CD14-positive monocyte (primary cell): ENCODE data around the gene ACTR5. TPM values are rescaled to one million over a fixed set of nuclear protein-coding genes. Genes with fewer than 3 reads are reported as not detected.
A peak's percentile ranks its signal among the peaks of the same experiment; 100 is the strongest.

Experiments
- DNase-seq, 3 donors: peaks; one replicate each; pipeline ENCODE4 v3.0.0-alpha.2; 2011 to 2022
- H2AFZ ChIP-seq: 2 replicates; pipeline ENCODE4 v1.6.0; 2012; ENCODE audit warnings: mild to moderate bottlenecking, low read depth, low read length, inconsistent platforms; ENCODE audit not compliant: insufficient read depth, poor library complexity, severe bottlenecking
- H3K27ac ChIP-seq, 2 donors: 1 replicate in 1 of 2; 2 replicates in 1 of 2; pipeline ENCODE4 v1.5.1; 2012 to 2013; ENCODE audit warnings: low read length in 2 of 2, control low read depth in 1 of 2, inconsistent platforms in 1 of 2, low read depth in 1 of 2, mild to moderate bottlenecking in 1 of 2
- H3K27me3 ChIP-seq, 2 donors: one replicate each; pipeline versions ENCODE4 v1.6.0 to v1.6.1; 2011 to 2013; ENCODE audit warnings: low read length in 2 of 2; ENCODE audit not compliant: control insufficient read depth in 2 of 2, insufficient read depth in 2 of 2
- H3K36me3 ChIP-seq, 2 donors: replicated peaks in 1 of 2; 1 replicate in 1 of 2; 2 replicates in 1 of 2; pipeline versions ENCODE4 v1.5.1 to v1.6.1; 2012 to 2013; ENCODE audit warnings: low read length in 2 of 2, control low read depth in 1 of 2, inconsistent platforms in 1 of 2, mild to moderate bottlenecking in 1 of 2; ENCODE audit not compliant: insufficient read depth in 2 of 2, control insufficient read depth in 1 of 2
- H3K4me1 ChIP-seq, 2 donors: 1 replicate in 1 of 2; 2 replicates in 1 of 2; pipeline versions ENCODE4 v1.5.1 to v1.6.1; 2012 to 2013; ENCODE audit warnings: low read length in 2 of 2, control low read depth in 1 of 2, inconsistent platforms in 1 of 2, mild to moderate bottlenecking in 1 of 2, moderate library complexity in 1 of 2; ENCODE audit not compliant: insufficient read depth in 2 of 2, control insufficient read depth in 1 of 2
- H3K4me2 ChIP-seq: replicated peaks from 2 replicates; pipeline ENCODE3; 2012; ENCODE audit warnings: low read length, moderate library complexity, mild to moderate bottlenecking; ENCODE audit not compliant: poor library complexity, severe bottlenecking; ENCODE audit errors: extremely low read depth
- H3K4me3 ChIP-seq, 3 experiments: fragments of 200-600 bp in 1 of 3; sonication (generic) in 1 of 3; replicated peaks in 1 of 3; 1 replicate in 2 of 3; 2 replicates in 1 of 3; pipeline ENCODE4 v1.5.1; 2011 to 2013; ENCODE audit warnings: low read length in 3 of 3, mild to moderate bottlenecking in 3 of 3, control low read depth in 2 of 3, low read depth in 2 of 3, inconsistent platforms in 1 of 3, moderate library complexity in 1 of 3
- H3K79me2 ChIP-seq: 2 replicates; pipeline ENCODE4 v1.6.0; 2012; ENCODE audit warnings: mild to moderate bottlenecking, control low read depth, inconsistent platforms, low read length, moderate library complexity; ENCODE audit not compliant: insufficient read depth
- H3K9ac ChIP-seq: 2 replicates; pipeline ENCODE4 v1.6.0; 2017; ENCODE audit warnings: low read length, mild to moderate bottlenecking; ENCODE audit not compliant: insufficient read depth, poor library complexity, severe bottlenecking
- H3K9me3 ChIP-seq, 2 donors: replicated peaks in 1 of 2; 1 replicate in 1 of 2; 2 replicates in 1 of 2; pipeline versions ENCODE4 v1.5.1 to v1.6.1; 2012 to 2013; ENCODE audit warnings: low read length in 2 of 2, control low read depth in 1 of 2; ENCODE audit not compliant: control insufficient read depth in 1 of 2, insufficient read depth in 1 of 2
- H4K20me1 ChIP-seq: 2 replicates; pipeline ENCODE4 v1.6.0; 2012; ENCODE audit warnings: mild to moderate bottlenecking, low read length, control low read depth, moderate library complexity; ENCODE audit not compliant: insufficient read depth
- H3K27ac Mint-ChIP-seq, 7 donors: one replicate each; pipeline ENCODE4 v1.8.0; 2020; ENCODE audit warnings: mild to moderate bottlenecking in 7 of 7, mixed read lengths in 7 of 7, moderate library complexity in 6 of 7, inconsistent platforms in 2 of 7
- H3K27me3 Mint-ChIP-seq, 3 donors: one replicate each; pipeline ENCODE4 v1.8.0; 2021 to 2022; ENCODE audit warnings: low read depth in 3 of 3, mild to moderate bottlenecking in 3 of 3, mixed read lengths in 3 of 3, moderate library complexity in 3 of 3, inconsistent platforms in 1 of 3
- H3K36me3 Mint-ChIP-seq, 2 donors: one replicate each; pipeline ENCODE4 v1.8.0; 2020; ENCODE audit warnings: mixed read lengths in 2 of 2, inconsistent platforms in 1 of 2, mild to moderate bottlenecking in 1 of 2
- H3K4me1 Mint-ChIP-seq: one replicate; pipeline ENCODE4 v1.8.0; 2020; ENCODE audit warnings: mild to moderate bottlenecking, mixed read lengths
- H3K4me3 Mint-ChIP-seq, 2 donors: one replicate each; pipeline ENCODE4 v1.8.0; 2020; ENCODE audit warnings: mild to moderate bottlenecking in 2 of 2, mixed read lengths in 2 of 2, moderate library complexity in 1 of 2
- H3K9me3 Mint-ChIP-seq, 7 donors: one replicate each; pipeline ENCODE4 v1.8.0; 2020 to 2022; ENCODE audit warnings: mixed read lengths in 7 of 7, mild to moderate bottlenecking in 6 of 7, moderate library complexity in 6 of 7, inconsistent platforms in 2 of 7
- WGBS: methylation state at CpG from one replicate; pipeline ENCODE4 v1.1.5; 2013; ENCODE audit warnings: missing lambda C conversion rate; ENCODE audit not compliant: insufficient coverage; 5-methylcytosine and 5-hydroxymethylcytosine counted together
- intact Hi-C, 2 donors: fragments of 100-400 bp; cut with micrococcal nuclease; formaldehyde crosslinking; loops; one replicate each; pipeline versions ENCODE4 v1.15.0 to v1.15.1; 2023
- polyA plus RNA-seq, 3 donors: library from polyadenylated mRNA; depleted of rRNA in 1 of 3; unstranded in 2 of 3; stranded (reverse) in 1 of 3; fragments of 300-500 nt in 2 of 3; fragments of >200 nt in 1 of 3; fragmentation: Illumina TruSeq in 2 of 3; gene quantifications; 1 replicate in 2 of 3; 2 replicates in 1 of 3; pipeline ENCODE4 v1.2.3, GENCODE V29; 2012 to 2021
- TF ChIP-seq, protein P1 (sequence below): fragments of 200-600 bp; IDR thresholded peaks from one replicate; pipeline ENCODE4 v1.8.0; 2022; ENCODE audit warnings: antibody characterized with exemption, mild to moderate bottlenecking

Gene ACTR5
- polyA plus RNA-seq, 3 donors, result 6.6 to 15.6 (median 7.3) TPM

DNA sequence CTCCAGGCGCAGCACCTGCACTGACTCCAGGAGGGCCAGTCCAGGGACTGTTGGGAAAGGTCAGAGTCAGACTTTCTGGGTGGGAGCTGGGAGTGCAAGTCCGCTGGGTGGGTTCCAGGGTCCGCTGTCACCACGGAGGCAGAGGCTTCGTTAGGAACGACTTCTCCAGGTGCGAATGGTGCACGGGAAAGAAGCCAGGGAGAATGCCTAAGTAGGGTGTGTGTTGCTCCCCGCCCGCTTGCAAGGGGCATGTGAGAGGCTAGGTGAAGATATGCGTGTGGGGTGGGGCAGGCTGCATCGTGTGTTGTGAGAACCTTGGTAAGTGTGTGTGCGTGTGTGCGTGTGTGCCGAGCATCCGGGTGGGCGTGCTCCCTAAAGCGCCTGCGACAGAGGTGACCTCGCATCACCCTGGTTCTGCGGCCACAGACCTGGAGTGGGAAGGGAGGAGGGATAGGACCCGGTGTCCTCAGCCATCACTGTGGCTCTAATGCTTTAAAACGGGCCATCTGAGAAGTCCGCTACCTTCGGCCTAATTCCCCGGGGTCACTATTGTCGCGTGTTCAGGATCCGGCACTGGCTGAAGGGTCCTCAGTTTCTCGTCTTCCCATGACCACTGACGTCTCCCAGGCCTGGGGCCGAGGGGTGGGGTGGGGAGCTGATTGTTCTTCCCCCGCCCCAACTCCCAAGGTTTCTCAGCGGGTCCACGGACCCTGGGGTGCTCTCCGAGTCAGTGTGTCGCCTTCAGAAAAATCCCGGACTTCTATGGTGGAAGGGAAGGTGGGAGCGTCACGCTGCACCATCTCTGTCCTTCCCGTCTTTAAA is 17.9 kb upstream of the ACTR5 start:
- Histone ChIP-seq H3K27me3 (peaks cover 80 to 96% of the 10 kb centered on the region in 2 donors), H3K4me2 (peak overlapping the region; percentile 76), H3K27ac (no peak overlapping the region), H3K4me1 (peaks cover 8 to 12% of the 10 kb centered on the region in 2 donors), H3K36me3 (no peaks in the 10 kb centered on the region), H4K20me1 (no peaks in the 10 kb centered on the region), H3K9me3 (peaks cover 5 to 47% of the 10 kb centered on the region in 2 donors), H3K79me2 (no peaks in the 10 kb centered on the region), H2AFZ (peak overlapping the region; percentile 67), H3K4me3 (peak overlapping the region in 1 of 3 experiments; percentile 69), H3K9ac (no peak overlapping the region)
- Mint-ChIP-seq H3K4me3 (peak overlapping the region; percentile 31 to 80), H3K27ac (peak overlapping the region in 2 of 7 donors; percentile 29 to 35), H3K4me1 (peaks cover 37% of the 10 kb centered on the region), H3K27me3 (peaks cover 93 to 98% (median 96%) of the 10 kb centered on the region in 3 donors), H3K36me3 (peaks cover 3 to 20% of the 10 kb centered on the region in 2 donors), H3K9me3 (peaks cover 0 to 41% (median 18%) of the 10 kb centered on the region in 7 donors)
- 8% methylated on average over 40 of the region's 41 CpGs for WGBS
- DNase-seq, result no peak
- TF ChIP-seq, protein P1, sequence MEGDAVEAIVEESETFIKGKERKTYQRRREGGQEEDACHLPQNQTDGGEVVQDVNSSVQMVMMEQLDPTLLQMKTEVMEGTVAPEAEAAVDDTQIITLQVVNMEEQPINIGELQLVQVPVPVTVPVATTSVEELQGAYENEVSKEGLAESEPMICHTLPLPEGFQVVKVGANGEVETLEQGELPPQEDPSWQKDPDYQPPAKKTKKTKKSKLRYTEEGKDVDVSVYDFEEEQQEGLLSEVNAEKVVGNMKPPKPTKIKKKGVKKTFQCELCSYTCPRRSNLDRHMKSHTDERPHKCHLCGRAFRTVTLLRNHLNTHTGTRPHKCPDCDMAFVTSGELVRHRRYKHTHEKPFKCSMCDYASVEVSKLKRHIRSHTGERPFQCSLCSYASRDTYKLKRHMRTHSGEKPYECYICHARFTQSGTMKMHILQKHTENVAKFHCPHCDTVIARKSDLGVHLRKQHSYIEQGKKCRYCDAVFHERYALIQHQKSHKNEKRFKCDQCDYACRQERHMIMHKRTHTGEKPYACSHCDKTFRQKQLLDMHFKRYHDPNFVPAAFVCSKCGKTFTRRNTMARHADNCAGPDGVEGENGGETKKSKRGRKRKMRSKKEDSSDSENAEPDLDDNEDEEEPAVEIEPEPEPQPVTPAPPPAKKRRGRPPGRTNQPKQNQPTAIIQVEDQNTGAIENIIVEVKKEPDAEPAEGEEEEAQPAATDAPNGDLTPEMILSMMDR, result no peak
- intact Hi-C loops, result no loop called here

DNA sequence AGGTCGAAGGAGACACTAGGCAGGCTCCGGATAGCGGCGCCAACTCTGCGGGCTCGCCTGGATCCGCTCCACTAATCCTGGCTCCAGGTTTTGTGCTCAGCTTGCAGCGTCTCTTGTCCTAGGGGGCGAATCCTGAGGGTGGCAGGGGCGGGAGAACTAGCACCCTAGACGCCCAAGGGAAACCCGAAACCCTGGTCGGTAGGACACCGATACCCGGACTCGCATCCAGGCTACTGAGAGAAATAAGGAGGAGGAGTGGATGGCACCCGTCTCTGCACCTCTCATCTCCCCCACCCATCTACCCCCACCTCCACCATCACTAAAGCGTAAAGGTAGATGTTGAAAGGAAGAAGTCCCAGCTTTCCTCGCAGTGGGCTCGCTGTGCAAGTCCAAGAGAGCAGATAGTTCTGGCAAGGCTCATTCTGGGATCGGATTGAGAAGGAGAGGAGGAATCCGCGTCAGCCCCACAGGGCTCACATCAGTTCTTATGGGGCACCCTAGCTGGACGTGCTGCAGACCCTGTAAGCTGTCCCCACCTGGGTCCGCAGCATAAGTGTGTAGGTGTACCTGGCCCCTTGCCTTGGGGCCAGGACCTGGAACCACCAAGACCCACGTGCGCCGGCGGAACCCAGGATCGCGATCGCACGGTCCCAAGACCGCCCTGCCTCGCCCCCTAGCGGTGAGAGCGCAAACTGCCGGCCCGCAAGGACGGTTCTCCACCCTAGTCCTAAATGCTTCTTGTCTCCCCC is 17.1 kb upstream of the ACTR5 start:
- H3K27ac Mint-ChIP-seq, result peak overlapping the region in 1 of 7 donors; percentile 29
- no peaks in the 10 kb centered on the region for H3K79me2 ChIP-seq
- TF ChIP-seq, protein P1, result peak; percentile 99
- no peak overlapping the region for H3K9ac ChIP-seq
- no peaks in the 10 kb centered on the region for H3K36me3 ChIP-seq
- H4K20me1 ChIP-seq, result no peaks in the 10 kb centered on the region
- H3K4me1 ChIP-seq, result peaks cover 8 to 12% of the 10 kb centered on the region in 2 donors
- intact Hi-C loops, result no loop called here
- under 1% methylated on average over 30 of the region's 40 CpGs for WGBS
- DNase-seq, result peak; percentile 54 to 68 (median 57)
- H2AFZ ChIP-seq, result peak overlapping the region; percentile 67
- peaks cover 93 to 98% (median 94%) of the 10 kb centered on the region in 3 donors for H3K27me3 Mint-ChIP-seq
- no peak overlapping the region for H3K27ac ChIP-seq
- H3K4me1 Mint-ChIP-seq, result peaks cover 31% of the 10 kb centered on the region
- H3K9me3 Mint-ChIP-seq, result peaks cover 0 to 41% (median 14%) of the 10 kb centered on the region in 7 donors
- peak overlapping the region; percentile 76 for H3K4me2 ChIP-seq
- H3K27me3 ChIP-seq, result peaks cover 78 to 96% of the 10 kb centered on the region in 2 donors
- H3K4me3 Mint-ChIP-seq, result peak overlapping the region; percentile 68 to 80
- peaks cover 3 to 20% of the 10 kb centered on the region in 2 donors for H3K36me3 Mint-ChIP-seq
- peak overlapping the region; percentile 16 to 69 (median 22) for H3K4me3 ChIP-seq
- peaks cover 0 to 39% of the 10 kb centered on the region in 2 donors for H3K9me3 ChIP-seq
